ENCODE measurements around the gene GNAT2. TPM values are rescaled to one million over a fixed set of nuclear protein-coding genes. Genes with fewer than 3 reads are reported as not detected.
"Not testable (repeated sequence)": the region's sequence is repeated elsewhere in the genome, so short reads cannot be mapped to it uniquely, and the experiment has no call there.

The GNAT2 gene
- total RNA-seq (2021; fragmentation: NEBNext Ultra II Directional; extraction: Animal tissue kit (Norgen Biotek cat#: 25700)), result under 1 TPM in 3 of 6 experiments, not detected in 3; 0.11 to 0.40 (median 0.34) TPM
- long read RNA-seq, partial matches to known transcripts, result 0 of 19 reads
- long read RNA-seq, other reads (novel, unspliced or antisense), result 19 of 19 reads

DNA sequence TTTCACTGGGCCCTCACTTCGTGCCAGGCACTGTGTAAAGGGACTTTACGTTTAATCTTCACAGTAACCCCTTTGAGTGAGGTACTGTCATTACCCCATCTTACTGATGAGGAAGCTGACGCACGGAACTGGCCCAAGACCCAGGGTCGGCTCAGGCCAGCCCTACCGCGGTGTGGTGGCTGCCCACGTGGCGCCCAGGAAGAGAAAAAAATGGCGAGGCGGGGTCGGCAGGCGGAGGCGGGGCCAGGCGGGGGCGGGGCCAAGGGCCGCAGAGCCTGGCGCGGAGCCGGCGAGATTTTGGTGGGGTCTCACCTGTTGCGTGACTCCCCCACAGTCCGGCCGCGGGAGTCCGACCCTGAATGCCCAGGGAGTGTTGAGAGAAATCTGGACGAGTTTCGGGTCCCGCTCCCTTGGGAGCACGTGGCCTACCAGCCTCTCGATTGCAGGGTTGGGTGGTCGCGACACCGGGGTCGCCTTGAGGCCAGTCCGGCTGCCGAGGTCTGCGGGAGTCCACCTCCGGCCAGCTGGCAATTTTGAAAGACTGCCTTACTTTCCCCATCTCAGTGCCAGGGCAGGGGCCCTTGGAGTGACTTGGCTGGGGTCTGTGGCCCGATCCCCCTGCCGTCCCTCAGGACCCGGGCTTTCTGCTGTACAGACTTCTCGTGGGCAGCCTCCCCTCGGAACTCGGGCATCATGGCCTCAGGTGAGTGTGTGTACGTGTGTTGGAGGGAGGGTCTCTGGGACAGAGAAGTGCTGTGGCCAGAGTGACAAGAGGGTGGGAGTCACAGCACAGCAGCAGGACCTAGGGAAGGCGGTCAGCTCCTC, at the start of gene GNAT2, which contains the start of gene AMPD2:
Gene GNAT2 (minus strand): TSS at position 41 of the 825 bp plus-strand sequence. CDS start 6,746 bp downstream, outside the sequence.
Gene AMPD2 (plus strand): TSS at position 262 of the 825 bp plus-strand sequence. CDS start 1,339 bp downstream, outside the sequence.
- TF ChIP-seq, protein P1, sequence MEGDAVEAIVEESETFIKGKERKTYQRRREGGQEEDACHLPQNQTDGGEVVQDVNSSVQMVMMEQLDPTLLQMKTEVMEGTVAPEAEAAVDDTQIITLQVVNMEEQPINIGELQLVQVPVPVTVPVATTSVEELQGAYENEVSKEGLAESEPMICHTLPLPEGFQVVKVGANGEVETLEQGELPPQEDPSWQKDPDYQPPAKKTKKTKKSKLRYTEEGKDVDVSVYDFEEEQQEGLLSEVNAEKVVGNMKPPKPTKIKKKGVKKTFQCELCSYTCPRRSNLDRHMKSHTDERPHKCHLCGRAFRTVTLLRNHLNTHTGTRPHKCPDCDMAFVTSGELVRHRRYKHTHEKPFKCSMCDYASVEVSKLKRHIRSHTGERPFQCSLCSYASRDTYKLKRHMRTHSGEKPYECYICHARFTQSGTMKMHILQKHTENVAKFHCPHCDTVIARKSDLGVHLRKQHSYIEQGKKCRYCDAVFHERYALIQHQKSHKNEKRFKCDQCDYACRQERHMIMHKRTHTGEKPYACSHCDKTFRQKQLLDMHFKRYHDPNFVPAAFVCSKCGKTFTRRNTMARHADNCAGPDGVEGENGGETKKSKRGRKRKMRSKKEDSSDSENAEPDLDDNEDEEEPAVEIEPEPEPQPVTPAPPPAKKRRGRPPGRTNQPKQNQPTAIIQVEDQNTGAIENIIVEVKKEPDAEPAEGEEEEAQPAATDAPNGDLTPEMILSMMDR (IDR thresholded peaks at IDR 0.05), result no peak
- Mint-ChIP-seq H3K4me3 (peak within 1 kb of the TSS; percentile 95), H3K27me3 (ENCODE audit: insufficient read depth) (peaks cover 7% of the 10 kb centered on the region), H3K4me1 (ENCODE audit: low read depth) (peaks cover 67% of the 10 kb centered on the region), H3K36me3 (ENCODE audit: low read depth) (peaks cover 13% of the 10 kb centered on the region), H3K9me3 (no peaks in the 10 kb centered on the region), H3K27ac (peak within 1 kb of the TSS; percentile 100)
- peak; percentile 74 for DNase-seq

DNA sequence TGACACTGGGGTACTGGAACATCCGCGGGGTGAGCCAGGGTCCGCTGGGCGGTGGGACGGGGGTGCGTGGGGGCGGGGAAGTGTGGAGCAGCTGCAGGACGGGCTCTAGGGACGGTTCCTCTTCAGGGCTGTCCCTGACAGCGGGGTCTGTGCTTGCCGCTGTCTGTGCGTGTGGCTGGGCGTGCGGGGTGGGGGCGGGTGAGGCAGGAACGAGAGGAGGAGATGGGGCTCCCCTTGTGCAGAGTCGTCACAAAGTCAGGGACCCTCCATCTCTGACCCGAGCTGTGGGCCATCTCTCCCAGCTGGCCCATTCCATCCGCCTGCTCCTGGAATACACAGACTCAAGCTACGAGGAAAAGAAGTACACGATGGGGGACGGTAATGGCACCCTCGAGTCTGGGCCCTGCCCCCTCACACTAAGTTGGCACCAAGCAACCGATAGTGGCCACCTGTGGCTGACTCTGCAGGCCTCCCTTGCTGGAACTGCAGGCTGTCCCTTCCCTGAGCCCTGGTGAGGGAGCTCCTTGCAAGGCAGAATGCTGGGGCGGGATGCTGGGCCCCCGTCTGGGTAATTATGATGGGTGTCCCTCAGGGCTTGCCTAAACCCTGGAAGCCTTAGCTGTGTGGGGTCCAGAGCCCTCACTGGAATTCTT, 48.8 kb upstream of the GNAT2 start:
- H3K27ac Mint-ChIP-seq, result no peak overlapping the region
- H3K4me3 Mint-ChIP-seq, result peak overlapping the region; percentile 85
- TF ChIP-seq, protein P1 (IDR thresholded peaks at IDR 0.05), result no peak
- peaks cover 25% of the 10 kb centered on the region for H3K4me1 Mint-ChIP-seq (ENCODE audit: low read depth)
- H3K27me3 Mint-ChIP-seq (ENCODE audit: insufficient read depth), result no peaks in the 10 kb centered on the region; the same call in none of the 2 replicates
- DNase-seq, result no peak
- peaks cover 18% of the 10 kb centered on the region for H3K36me3 Mint-ChIP-seq (ENCODE audit: low read depth)
- no peaks in the 10 kb centered on the region for H3K9me3 Mint-ChIP-seq

DNA sequence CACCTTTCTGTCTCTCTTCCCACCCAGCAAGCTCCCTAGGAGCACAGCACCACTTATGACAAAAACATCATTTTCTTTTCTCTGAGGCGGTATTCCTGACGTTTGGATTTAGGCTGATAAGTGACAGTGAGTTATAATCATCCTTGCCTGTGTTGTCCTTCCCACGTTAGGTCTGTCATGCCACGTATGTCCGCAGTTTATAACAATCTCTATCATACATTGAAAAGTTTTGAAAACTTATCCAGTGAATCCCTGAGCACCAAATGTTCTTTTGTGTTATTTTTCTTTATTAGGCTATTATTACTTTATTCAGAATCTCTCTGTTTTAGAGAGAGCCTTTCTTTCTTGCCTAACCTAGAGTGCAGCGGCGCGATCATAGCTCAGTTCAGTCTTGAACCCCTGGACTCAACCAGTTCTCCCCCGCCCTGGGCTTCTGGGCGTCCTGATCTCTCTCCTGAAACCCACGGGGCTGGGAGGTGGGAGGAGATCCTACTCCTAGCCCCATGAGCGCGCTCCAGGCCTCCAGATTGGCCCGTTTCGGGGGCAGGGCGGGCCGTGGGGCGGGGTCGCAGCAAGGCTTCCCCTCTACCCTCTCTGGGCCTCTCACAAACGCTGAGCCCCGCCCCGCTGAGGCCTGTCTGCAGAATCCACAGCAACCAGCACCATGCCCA, 48.2 kb upstream of the GNAT2 start, which contains the start of gene GSTM2:
Gene GSTM2 (plus strand): TSS at position 606 of the 671 bp plus-strand sequence. CDS start 59 bp downstream, at position 665.
- Mint-ChIP-seq H3K4me3 (peak within 1 kb of the TSS; percentile 85), H3K4me1 (ENCODE audit: low read depth) (peaks cover 29% of the 10 kb centered on the region), H3K27ac (peak within 1 kb of the TSS; percentile 66), H3K27me3 (ENCODE audit: insufficient read depth) (no peaks in the 10 kb centered on the region; the same call in none of the 2 replicates), H3K36me3 (ENCODE audit: low read depth) (peaks cover 18% of the 10 kb centered on the region), H3K9me3 (no peaks in the 10 kb centered on the region)
- DNase-seq, result peak; percentile 72
- TF ChIP-seq, protein P1 (IDR thresholded peaks at IDR 0.05), result no peak

DNA sequence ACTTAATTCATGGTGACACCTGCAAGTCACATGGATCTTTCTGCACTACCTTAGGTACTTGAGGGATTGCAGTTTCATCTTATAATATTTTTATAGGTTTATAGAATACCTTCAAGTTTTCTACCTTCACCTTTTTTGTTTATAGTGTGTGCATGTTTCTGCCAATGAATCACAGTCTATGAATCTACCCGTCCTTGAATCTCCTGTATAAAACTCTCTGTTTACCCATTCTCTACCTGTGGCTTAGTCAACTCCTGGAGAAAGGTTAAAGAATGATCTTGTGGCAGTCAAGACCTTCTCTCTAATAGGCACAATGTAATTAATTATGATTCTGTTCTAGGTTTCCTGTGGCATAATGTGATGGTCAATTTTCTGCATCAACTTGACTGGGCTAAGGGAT, 45.3 kb upstream of the GNAT2 start:
- TF ChIP-seq, protein P1 (IDR thresholded peaks at IDR 0.05), result no peak
- no peaks in the 10 kb centered on the region for H3K9me3 Mint-ChIP-seq
- no peak overlapping the region for H3K4me3 Mint-ChIP-seq
- peaks cover 7% of the 10 kb centered on the region; the same call in 1 of the 2 replicates for H3K36me3 Mint-ChIP-seq (ENCODE audit: low read depth)
- H3K27ac Mint-ChIP-seq, result no peak overlapping the region; the same call in 1 of the 2 replicates
- DNase-seq, result no peak
- H3K4me1 Mint-ChIP-seq (ENCODE audit: low read depth), result peaks cover 29% of the 10 kb centered on the region
- H3K27me3 Mint-ChIP-seq (ENCODE audit: insufficient read depth), result no peaks in the 10 kb centered on the region; the same call in 1 of the 2 replicates

DNA sequence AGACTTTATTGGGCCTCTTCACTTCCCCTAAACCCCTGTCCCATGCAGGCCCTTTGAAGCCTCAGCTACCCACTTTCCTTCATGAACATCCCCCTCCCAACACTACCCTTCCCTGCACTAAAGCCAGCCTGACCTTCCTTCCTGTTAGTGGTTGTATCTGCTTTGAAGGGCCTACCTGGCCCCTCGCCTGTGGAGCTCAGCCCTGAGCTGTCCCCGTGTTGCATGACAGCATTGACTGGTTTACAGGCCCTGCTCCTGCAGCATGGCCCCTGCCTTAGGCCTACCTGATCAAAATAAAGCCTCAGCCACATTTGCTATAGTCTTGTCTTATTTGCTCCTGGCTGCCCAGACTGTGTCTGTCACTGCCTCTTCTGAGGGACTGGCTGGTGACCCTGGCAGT, 42.0 kb upstream of the GNAT2 start:
- Mint-ChIP-seq H3K36me3 (ENCODE audit: low read depth) (0 out of 2 replicates have a peak, but pooled peaks cover 9% of the 10 kb centered on the region), H3K27me3 (ENCODE audit: insufficient read depth) (no peaks in the 10 kb centered on the region; the same call in 1 of the 2 replicates), H3K4me1 (ENCODE audit: low read depth) (peaks cover 20% of the 10 kb centered on the region), H3K9me3 (no peaks in the 10 kb centered on the region), H3K27ac (no peak overlapping the region), H3K4me3 (no peak overlapping the region)
- TF ChIP-seq, protein P1 (IDR thresholded peaks at IDR 0.05), result no peak
- DNase-seq, result no peak

DNA sequence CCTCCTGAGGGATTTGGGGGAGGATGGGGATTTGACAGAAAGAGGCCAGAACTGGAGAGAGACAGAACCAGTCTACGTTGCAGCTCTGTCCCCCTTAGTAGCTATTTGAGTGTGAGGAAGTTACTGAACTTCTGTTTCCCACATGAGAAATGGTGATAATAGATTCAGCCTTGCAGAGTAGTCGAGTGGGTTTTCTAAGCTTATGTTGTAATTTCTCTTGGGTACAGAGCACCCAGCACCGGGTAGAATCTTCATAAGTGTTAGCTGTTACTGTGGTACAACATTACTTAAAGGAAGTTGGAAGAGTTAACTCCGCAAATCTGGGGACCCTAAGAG, 41.2 kb upstream of the GNAT2 start:
- not testable (repeated sequence) for H3K9me3 Mint-ChIP-seq; DNase-seq; H3K4me3 Mint-ChIP-seq; H3K27ac Mint-ChIP-seq; H3K36me3 Mint-ChIP-seq (ENCODE audit: low read depth); H3K27me3 Mint-ChIP-seq (ENCODE audit: insufficient read depth)
- peaks cover 25% of the 10 kb centered on the region for H3K4me1 Mint-ChIP-seq (ENCODE audit: low read depth)
